Stimulated activated naive B cell treated with anti-CD40 and anti-IgM and Interleukin-4, amounts not matched to agents 10 μg/mL and 1 μg/mL and 100 μg/mL, for 72 hours (primary cell): Measurements from ENCODE around the gene BET1L.

Experiments
- ATAC-seq, 2 donors: fragments of 150-1000 bp; cut with Tn5 transposase; replicated peaks; 2 replicates each; pipeline ENCODE4 v1.10.0; 2021; ENCODE audit warnings: moderate library complexity in 1 of 2
- DNase-seq: peaks from one replicate; pipeline ENCODE4 v3.0.0; 2021
- H3K27ac Mint-ChIP-seq: one replicate; pipeline ENCODE4 v1.8.0; 2022; ENCODE audit warnings: mild to moderate bottlenecking, mixed read lengths
- H3K27me3 Mint-ChIP-seq, 2 donors: one replicate each; pipeline ENCODE4 v1.8.0; 2022; ENCODE audit warnings: mixed read lengths in 2 of 2
- H3K36me3 Mint-ChIP-seq, 2 donors: one replicate each; pipeline ENCODE4 v1.8.0; 2022; ENCODE audit warnings: mixed read lengths in 2 of 2, mild to moderate bottlenecking in 1 of 2
- H3K4me1 Mint-ChIP-seq, 2 donors: one replicate each; pipeline ENCODE4 v1.8.0; 2022; ENCODE audit warnings: mixed read lengths in 2 of 2, mild to moderate bottlenecking in 1 of 2
- H3K4me3 Mint-ChIP-seq, 2 donors: one replicate each; pipeline ENCODE4 v1.8.0; 2022; ENCODE audit warnings: mild to moderate bottlenecking in 2 of 2, mixed read lengths in 2 of 2, moderate library complexity in 1 of 2
- H3K9me3 Mint-ChIP-seq, 2 donors: one replicate each; pipeline ENCODE4 v1.8.0; 2022; ENCODE audit warnings: mixed read lengths in 2 of 2, mild to moderate bottlenecking in 1 of 2

The BET1L gene

DNA sequence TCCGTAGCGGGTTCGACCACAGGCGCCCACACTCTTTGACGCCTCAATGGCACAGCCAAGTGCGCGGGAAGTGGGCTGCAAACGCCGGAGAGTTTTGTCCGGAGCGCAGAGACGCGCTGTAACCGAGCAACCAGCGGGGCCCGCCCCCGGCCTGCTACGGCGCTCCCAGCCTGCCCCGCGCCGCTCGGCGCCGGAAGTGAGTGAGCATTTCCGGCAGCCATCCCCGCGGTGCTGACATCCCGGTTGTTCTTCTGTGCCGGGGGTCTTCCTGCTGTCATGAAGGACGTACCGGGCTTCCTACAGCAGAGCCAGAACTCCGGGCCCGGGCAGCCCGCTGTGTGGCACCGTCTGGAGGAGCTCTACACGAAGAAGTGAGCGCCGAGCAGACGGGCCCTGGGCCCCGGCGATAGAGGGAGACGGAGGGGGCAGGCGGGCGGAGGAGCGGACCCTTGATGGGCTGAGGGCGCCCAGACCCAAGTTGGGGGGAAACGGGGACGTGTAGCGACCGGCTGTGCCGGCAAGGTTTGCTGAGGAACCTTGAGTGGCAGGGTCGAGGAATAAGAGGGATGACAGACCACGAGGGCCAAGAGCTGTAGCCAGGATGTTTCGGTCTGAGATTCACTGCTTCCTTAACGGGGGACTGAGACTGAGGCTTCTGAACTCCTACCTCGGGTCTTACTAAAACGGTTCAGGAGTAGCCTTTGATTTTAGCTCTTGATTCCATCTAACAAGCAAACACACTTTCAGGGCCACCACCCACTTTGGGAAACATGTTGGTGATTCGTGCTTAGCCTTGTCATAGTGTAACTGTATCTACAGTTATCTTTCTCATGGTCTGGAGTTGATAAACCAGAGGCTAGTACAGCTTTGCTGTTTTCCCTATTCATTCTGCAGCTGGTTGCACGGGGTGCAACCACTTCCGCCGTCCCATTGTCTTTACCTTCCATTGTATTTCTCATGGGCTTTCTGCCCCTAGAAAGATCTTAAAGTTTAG, 29.9 kb upstream of the BET1L start, which contains the start of gene PSMD13:
TSS of gene PSMD13 (plus strand) at position 203 of the 994 bp plus-strand sequence. CDS start at position 277, 74 bp downstream.
- peak within 1 kb of the TSS; percentile 94 to 96 for H3K4me3 Mint-ChIP-seq
- no peaks in the 10 kb centered on the region for H3K27me3 Mint-ChIP-seq
- peak; percentile 89 to 92 for ATAC-seq
- H3K36me3 Mint-ChIP-seq, result peaks cover 21 to 28% of the 10 kb centered on the region in 2 donors
- H3K9me3 Mint-ChIP-seq, result no peaks in the 10 kb centered on the region
- DNase-seq, result peak; percentile 89
- H3K4me1 Mint-ChIP-seq, result peaks cover 16 to 38% of the 10 kb centered on the region in 2 donors
- peak within 1 kb of the TSS; percentile 98 for H3K27ac Mint-ChIP-seq

DNA sequence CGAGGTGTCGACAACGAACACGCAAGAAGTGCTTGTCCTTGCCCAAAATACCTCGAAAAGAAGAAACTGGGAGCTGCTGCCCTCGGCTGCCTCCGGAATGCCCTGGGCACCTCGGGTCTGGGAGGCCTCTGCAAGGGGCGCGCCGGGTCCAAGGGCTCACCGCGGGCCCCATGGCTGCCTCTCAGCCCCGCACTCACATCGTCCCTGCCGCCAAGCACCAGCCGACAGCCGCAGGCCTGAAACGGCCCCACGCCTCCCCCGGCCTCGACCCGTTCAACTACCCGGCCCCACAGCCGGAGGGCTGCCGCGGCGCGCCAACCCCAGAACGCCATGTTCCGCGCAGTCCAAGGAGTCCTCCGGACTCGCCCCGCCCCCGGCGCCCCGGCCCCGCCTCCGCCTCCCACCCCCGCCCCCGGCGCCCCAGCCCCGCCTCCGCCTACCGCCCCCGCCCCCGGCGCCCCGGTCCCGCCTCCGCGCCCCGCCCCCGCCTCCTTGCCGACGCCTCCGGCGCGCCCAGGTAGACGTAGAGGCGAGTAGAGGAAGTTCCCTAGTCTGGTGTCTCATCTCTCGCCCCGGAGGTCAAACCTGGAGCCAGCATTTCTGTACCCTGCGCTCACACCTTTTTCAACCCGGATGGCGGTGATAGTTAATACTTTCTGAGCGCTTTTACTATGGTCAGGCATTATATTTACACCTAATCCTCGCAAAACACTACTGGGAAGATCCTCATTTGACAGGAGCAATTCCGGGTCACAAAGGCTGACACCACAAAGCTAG, 29.0 kb upstream of the BET1L start, which contains the start of gene SIRT3:
TSS of gene SIRT3 (minus strand) at position 346 of the 777 bp plus-strand sequence. CDS start at position 332, 14 bp downstream.
- Mint-ChIP-seq H3K27ac (peak within 1 kb of the TSS; percentile 98), H3K4me3 (peak within 1 kb of the TSS; percentile 94 to 96), H3K36me3 (peaks cover 12 to 19% of the 10 kb centered on the region in 2 donors), H3K27me3 (no peaks in the 10 kb centered on the region), H3K9me3 (no peaks in the 10 kb centered on the region), H3K4me1 (peaks cover 13 to 31% of the 10 kb centered on the region in 2 donors)
- ATAC-seq (peak; percentile 85 to 89), DNase-seq (peak; percentile 79)

DNA sequence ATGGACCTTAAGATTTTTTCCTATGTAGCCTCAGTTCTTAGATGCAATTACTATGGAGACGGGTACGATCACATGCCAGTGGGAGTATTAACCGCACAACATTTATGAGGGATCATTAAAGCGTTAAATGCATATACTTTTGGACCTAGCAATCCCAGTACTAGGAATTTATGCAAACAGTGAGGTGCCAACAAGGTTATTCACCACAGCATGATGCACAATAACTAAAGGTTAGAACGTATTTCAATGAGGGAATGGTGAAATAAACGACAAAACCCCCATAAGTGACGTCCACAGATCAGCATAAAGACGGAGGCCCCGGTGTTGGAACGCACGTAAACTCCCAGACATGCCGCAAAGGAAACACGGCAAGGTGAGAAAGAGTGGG, 28.4 kb upstream of the BET1L start:
- H3K4me1 Mint-ChIP-seq, result peaks cover 13 to 31% of the 10 kb centered on the region in 2 donors
- H3K36me3 Mint-ChIP-seq, result peaks cover 11 to 17% of the 10 kb centered on the region in 2 donors
- peak; percentile 35 to 37 for ATAC-seq
- H3K27me3 Mint-ChIP-seq, result no peaks in the 10 kb centered on the region
- peak overlapping the region; percentile 94 to 96 for H3K4me3 Mint-ChIP-seq
- peak overlapping the region; percentile 95 for H3K27ac Mint-ChIP-seq
- no peak for DNase-seq
- H3K9me3 Mint-ChIP-seq, result no peaks in the 10 kb centered on the region

DNA sequence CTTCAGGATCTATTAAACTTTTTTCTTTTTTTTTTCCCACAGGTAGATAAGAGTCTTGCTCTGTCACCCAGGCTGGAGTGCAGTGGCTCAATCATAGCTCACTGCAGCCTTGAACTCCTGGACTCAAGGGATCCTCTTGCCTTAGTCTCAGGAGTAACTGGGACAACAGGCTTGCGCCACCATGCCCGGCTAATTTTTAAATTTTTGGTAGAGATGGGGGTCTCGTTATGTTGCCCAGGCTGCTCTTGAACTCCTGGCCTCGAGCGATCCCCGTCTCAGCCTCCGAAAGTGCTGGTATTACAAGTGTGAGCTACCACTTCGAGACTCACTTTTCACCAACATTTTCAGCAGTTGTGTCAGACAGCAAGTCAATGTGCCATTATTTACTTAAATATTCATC, 28.0 kb upstream of the BET1L start:
- no peaks in the 10 kb centered on the region for H3K9me3 Mint-ChIP-seq
- H3K27me3 Mint-ChIP-seq, result no peaks in the 10 kb centered on the region
- H3K27ac Mint-ChIP-seq, result peak overlapping the region; percentile 95
- DNase-seq (no peak), ATAC-seq (no peak)
- H3K4me1 Mint-ChIP-seq, result peaks cover 13 to 31% of the 10 kb centered on the region in 2 donors
- peak overlapping the region; percentile 94 to 96 for H3K4me3 Mint-ChIP-seq
- peaks cover 14 to 15% of the 10 kb centered on the region in 2 donors for H3K36me3 Mint-ChIP-seq

DNA sequence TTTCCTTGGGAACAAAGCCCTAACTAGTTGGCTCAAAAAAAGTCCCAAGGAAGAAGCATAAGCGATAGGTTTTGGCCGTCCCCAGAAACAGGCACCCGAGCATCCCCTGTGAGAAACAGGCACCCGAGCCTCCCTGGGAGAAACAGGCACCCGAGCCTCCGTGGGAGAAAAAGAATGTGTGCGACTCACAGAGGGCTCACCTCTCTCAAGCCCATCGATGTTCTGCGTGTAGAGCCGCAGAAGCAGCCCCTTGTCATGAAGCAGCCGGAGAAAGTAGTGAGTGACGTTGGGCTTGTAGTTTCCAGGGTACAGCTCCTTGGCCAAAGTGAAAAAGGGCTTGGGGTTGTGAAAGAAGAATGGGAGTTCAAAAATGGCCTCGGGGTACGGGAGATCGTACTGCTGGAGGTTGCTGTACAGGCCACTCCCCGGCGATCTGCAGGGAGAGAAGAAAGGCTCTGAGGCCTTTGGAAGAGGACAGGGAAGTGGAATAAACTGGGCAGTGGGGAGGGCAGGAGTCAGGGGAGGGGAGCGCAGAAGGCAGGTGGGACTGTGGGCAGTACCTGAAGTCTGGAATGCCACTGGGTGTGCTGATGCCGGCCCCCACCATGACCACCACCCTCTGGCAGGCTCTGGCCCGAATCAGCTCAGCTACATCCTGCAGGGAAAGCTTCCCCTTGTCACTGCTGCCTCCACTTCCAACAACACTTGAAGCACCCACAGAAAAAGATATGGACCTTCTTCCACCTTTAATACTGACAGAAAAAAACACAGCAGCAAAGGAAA, 25.8 kb upstream of the BET1L start:
- ATAC-seq (no peak), DNase-seq (no peak)
- Mint-ChIP-seq H3K4me1 (peaks cover 7 to 24% of the 10 kb centered on the region in 2 donors), H3K27ac (no peak overlapping the region), H3K36me3 (peaks cover 12 to 16% of the 10 kb centered on the region in 2 donors), H3K4me3 (no peak overlapping the region), H3K9me3 (no peaks in the 10 kb centered on the region), H3K27me3 (no peaks in the 10 kb centered on the region)

DNA sequence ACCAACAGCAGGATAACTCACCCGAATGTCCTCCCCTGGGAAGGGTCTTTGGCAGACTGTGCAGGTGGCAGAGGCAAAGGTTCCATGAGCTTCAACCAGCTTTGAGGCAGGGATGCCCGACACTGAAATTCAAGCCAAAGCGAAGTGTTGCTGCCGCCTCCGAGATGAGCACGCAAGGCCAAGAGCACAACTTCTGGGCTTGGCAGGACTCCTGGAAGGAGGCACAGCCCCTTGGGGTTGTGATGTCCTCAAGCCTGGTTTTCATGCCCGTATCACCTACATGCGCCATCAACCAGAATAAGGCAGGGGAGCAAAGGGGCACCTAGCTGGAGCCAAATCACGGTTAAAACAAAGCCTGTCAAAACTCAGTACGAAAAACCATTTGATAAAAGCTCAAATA, 23.2 kb upstream of the BET1L start:
- Mint-ChIP-seq H3K9me3 (no peaks in the 10 kb centered on the region), H3K27me3 (no peaks in the 10 kb centered on the region), H3K4me1 (peaks cover 15 to 26% of the 10 kb centered on the region in 2 donors), H3K27ac (no peak overlapping the region), H3K4me3 (no peak overlapping the region), H3K36me3 (peaks cover 10 to 16% of the 10 kb centered on the region in 2 donors)
- DNase-seq (no peak), ATAC-seq (no peak)

DNA sequence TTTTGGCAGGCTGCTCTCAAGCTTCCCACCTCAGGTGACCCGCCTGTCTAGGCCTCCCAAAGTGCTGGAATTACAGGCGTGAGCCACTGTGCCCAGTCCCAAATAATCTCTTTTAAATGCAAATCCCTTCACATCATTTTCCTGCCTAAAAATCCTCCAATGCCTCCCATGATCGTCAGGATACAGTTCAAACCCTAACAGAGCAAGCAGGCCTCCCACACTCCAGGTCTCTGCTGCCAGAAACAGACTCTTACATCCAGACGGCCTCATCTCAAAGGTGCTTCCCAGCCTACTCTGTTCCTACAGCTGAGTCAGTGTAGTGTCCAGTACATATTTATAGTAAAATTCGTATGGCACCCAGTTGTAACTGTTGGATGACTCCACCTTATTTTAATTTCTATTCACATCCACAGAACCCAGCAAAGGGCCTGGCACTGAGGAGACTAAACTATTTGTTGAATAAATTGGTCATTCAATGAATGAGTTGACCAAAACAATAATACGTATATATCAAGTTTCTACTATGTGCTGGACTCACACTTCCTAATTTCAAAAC, 20.7 kb upstream of the BET1L start:
- no peak for ATAC-seq
- H3K4me1 Mint-ChIP-seq, result peaks cover 12 to 21% of the 10 kb centered on the region in 2 donors
- H3K27me3 Mint-ChIP-seq, result no peaks in the 10 kb centered on the region
- DNase-seq, result no peak
- no peak overlapping the region for H3K4me3 Mint-ChIP-seq
- H3K27ac Mint-ChIP-seq, result no peak overlapping the region
- peaks cover 14 to 22% of the 10 kb centered on the region in 2 donors for H3K36me3 Mint-ChIP-seq
- H3K9me3 Mint-ChIP-seq, result no peaks in the 10 kb centered on the region

DNA sequence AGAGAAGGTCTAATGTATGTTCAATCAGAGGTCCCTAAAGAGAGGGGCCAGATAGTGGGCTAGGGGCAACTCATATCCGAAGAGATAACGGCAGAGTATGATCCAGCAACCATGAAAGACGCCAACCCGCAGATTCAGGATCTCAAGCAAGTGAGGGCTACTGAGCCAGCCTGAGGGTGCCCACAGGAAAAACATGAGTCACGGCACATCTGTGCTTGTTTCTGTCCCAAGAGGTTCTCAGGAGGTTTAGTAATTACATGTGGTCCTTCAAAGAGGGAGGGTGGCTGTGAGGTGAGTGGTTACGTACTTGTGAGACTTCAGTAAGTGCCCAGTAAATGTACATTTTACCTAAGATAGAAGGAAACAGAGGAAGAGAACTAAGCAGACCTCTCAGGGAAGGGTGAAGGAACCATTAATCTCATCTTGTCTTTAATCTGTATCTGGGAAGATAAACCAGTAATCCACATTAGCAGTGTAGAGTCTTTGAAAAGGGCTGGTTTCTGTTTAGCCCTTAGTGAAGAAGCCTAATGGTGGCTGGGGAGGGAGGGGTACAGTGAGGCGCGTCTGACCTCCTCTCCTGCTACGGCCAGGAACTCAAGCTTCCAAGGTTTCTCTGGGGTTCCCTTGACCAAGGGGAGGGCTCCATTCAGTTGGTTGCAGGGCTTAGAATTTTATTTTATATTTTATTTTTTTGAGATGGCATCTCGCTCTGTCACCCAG, 18.7 kb upstream of the BET1L start:
- Mint-ChIP-seq H3K4me3 (peak overlapping the region; percentile 14 to 36), H3K4me1 (peaks cover 12 to 21% of the 10 kb centered on the region in 2 donors), H3K36me3 (peaks cover 24 to 27% of the 10 kb centered on the region in 2 donors), H3K27me3 (no peaks in the 10 kb centered on the region), H3K27ac (peak overlapping the region; percentile 32), H3K9me3 (no peaks in the 10 kb centered on the region)
- ATAC-seq (peak; percentile 91 to 99), DNase-seq (no peak)

DNA sequence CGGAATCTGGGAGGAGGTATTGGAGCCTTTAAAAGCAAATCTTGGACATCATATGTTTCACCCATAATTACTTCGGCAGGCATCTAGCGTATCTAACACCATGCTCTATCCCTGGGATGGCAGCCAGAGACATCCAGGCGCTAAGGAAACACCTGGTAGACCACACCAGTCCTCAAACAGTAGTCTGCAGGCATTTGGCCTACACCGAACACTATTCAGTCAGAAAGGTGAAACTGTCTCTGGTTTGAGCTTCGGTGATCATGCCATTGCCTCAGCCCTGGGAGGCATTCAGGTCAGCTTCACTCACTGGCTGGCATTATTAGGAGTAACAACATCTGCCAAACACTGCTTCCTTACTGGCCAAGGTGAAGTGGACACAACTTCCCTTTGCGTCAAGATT, 17.2 kb upstream of the BET1L start:
- Mint-ChIP-seq H3K4me1 (peaks cover 12 to 21% of the 10 kb centered on the region in 2 donors), H3K27me3 (no peaks in the 10 kb centered on the region), H3K9me3 (no peaks in the 10 kb centered on the region), H3K27ac (no peak overlapping the region), H3K36me3 (peaks cover 21 to 25% of the 10 kb centered on the region in 2 donors), H3K4me3 (no peak overlapping the region)
- ATAC-seq, result no peak
- no peak for DNase-seq

DNA sequence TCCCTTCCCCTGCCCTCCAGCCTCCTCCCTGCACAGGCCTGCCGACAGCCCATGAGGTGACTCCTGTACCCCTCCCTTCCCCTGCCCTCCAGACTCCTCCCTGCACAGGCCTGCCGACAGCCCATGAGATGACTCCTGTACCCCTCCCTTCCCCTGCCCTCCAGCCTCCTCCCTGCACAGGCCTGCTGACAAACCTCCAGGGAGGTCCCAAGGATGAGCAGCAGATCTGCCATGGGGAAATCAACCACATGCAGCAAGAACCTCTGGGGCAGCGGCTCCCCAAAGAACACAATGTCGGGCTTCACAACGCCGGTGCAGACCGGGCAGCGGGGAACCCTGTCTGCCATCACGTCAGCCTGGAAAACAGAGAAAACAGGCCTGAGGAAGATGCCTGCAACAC, 16.7 kb upstream of the BET1L start:
- Mint-ChIP-seq H3K9me3 (no peaks in the 10 kb centered on the region), H3K4me1 (peaks cover 12 to 21% of the 10 kb centered on the region in 2 donors), H3K27ac (no peak overlapping the region), H3K27me3 (no peaks in the 10 kb centered on the region), H3K36me3 (peaks cover 23 to 28% of the 10 kb centered on the region in 2 donors), H3K4me3 (no peak overlapping the region)
- no peak for ATAC-seq
- no peak for DNase-seq

DNA sequence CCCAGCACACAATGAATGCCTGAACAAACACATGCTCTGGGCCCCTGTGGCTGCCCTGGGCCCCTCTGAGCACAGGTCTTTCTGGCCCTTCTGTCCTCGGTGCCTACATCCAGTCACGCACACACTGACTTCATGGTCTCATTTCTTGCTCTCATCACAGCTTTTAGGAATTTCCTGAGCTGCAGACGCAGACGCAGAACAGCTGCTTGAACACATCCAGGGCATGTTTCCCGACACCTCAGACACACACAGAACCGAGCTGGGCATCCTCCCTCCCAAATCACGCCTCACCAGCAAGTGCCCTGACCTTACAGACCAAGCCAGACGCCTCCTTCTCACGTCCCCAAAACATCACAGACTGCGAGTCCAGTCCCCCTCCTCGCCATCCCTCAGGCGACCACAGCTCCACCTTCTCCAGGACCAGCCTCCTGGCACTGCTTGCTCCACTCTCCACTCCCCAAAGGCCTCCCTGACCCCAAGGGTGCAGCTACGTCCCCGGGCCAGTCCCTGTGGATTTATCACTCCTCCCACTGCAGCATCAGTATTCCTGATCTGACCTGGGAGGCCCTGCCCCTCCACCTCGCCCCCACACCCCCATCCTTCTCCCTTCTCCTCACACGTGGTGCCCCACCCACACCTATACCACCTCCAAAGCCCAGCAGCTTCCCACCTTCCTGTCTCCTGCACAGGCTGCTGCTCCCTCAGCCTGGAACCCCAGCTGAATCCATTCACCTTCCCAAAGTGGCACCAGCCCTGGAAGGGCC, 16.0 kb upstream of the BET1L start:
- ATAC-seq, result no peak
- H3K27ac Mint-ChIP-seq, result peak overlapping the region; percentile 70
- DNase-seq, result no peak
- peaks cover 12 to 16% of the 10 kb centered on the region in 2 donors for H3K4me1 Mint-ChIP-seq
- peaks cover 21 to 25% of the 10 kb centered on the region in 2 donors for H3K36me3 Mint-ChIP-seq
- H3K4me3 Mint-ChIP-seq, result no peak overlapping the region
- H3K27me3 Mint-ChIP-seq, result no peaks in the 10 kb centered on the region
- H3K9me3 Mint-ChIP-seq, result no peaks in the 10 kb centered on the region

DNA sequence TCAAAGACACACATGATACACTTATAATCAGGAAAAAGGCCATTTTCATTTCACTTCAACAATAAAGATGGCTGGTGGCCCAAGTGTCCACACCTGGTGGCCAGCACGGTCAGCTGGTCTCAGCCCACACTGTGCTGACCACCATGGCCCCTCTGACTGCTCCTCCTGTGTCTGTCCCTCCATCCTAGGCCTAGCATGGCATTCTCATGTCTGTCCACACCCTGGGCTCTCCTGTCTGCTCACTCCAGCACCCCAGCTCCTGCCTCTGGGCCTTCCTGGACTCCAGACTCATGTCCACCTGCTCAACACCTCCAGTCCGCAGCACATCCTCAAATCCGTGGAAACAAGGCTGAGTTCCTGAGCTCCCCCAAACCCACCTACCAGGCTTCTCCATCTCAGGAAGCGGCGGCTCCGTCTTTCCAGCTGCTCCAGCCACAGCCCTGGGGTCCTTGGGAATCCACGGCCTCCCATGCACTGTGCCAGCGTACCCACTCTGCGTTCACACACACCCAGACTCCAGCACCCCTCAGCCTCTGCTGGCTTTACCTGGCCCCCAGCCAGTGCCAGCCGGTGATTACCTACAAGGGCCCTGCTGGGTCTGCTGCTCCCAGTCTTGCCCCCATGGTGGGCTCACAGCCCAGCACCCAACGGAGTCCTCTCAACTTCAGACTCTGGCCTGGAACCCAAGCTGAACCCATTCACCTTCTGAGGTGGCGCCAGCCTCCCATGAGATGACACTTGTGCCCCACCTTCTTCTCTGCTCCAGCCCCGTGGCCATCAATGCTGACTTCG, 15.0 kb upstream of the BET1L start:
- no peak for DNase-seq
- H3K36me3 Mint-ChIP-seq, result peaks cover 26 to 30% of the 10 kb centered on the region in 2 donors
- ATAC-seq, result no peak
- no peaks in the 10 kb centered on the region for H3K9me3 Mint-ChIP-seq
- H3K27ac Mint-ChIP-seq, result peak overlapping the region; percentile 76
- H3K4me1 Mint-ChIP-seq, result peaks cover 10% of the 10 kb centered on the region in 2 donors
- no peak overlapping the region for H3K4me3 Mint-ChIP-seq
- H3K27me3 Mint-ChIP-seq, result no peaks in the 10 kb centered on the region
